Liver (tissue), 9 donors: ENCODE measurements around the gene OXNAD1. TPM values are rescaled to one million over a fixed set of nuclear protein-coding genes. Genes with fewer than 3 reads are reported as not detected.

ENCODE experiments used
- DNase-seq: peaks from one replicate; pipeline ENCODE4 v3.0.0-alpha.2; 2017; ENCODE audit warnings: low spot score
- H3K27ac ChIP-seq, 2 donors: one replicate each; pipeline ENCODE4 v1.7.0; 2013; ENCODE audit warnings: inconsistent platforms in 2 of 2, low read length in 2 of 2, control low read depth in 1 of 2, low read depth in 1 of 2, mild to moderate bottlenecking in 1 of 2
- H3K27me3 ChIP-seq, 4 donors: one replicate each; pipeline versions ENCODE4 v1.6.1 to v1.7.0; 2013; ENCODE audit warnings: low read length in 3 of 4, inconsistent platforms in 1 of 4, mild to moderate bottlenecking in 1 of 4, moderate library complexity in 1 of 4; ENCODE audit not compliant: control insufficient read depth in 4 of 4, insufficient read depth in 4 of 4
- H3K36me3 ChIP-seq, 4 donors: one replicate each; pipeline versions ENCODE4 v1.6.1 to v1.7.0; 2013; ENCODE audit warnings: low read length in 3 of 4, mild to moderate bottlenecking in 3 of 4, low read depth in 1 of 4, moderate library complexity in 1 of 4; ENCODE audit not compliant: control insufficient read depth in 4 of 4, insufficient read depth in 3 of 4
- H3K4me1 ChIP-seq, 4 donors: one replicate each; pipeline versions ENCODE4 v1.6.1 to v1.7.0; 2013; ENCODE audit warnings: low read length in 3 of 4, mild to moderate bottlenecking in 3 of 4, moderate library complexity in 1 of 4; ENCODE audit not compliant: control insufficient read depth in 4 of 4, insufficient read depth in 4 of 4
- H3K4me3 ChIP-seq, 3 donors: one replicate each; pipeline versions ENCODE4 v1.6.1 to v1.7.0; 2013; ENCODE audit warnings: low read length in 3 of 3, control low read depth in 1 of 3, low read depth in 1 of 3, mild to moderate bottlenecking in 1 of 3
- H3K9ac ChIP-seq, 2 donors: one replicate each; pipeline ENCODE4 v1.7.0; 2013; ENCODE audit warnings: low read length in 2 of 2, mild to moderate bottlenecking in 2 of 2, moderate library complexity in 2 of 2, control low read depth in 1 of 2, low read depth in 1 of 2
- H3K9me3 ChIP-seq, 4 donors: one replicate each; pipeline versions ENCODE4 v1.6.1 to v1.7.0; 2013; ENCODE audit warnings: low read length in 3 of 4; ENCODE audit not compliant: control insufficient read depth in 4 of 4
- ATF3 ChIP-seq: IDR thresholded peaks from 2 replicates; pipeline ENCODE4 v1.6.1; 2016; ENCODE audit warnings: antibody characterized with exemption
- EGR1 ChIP-seq, 2 donors: IDR thresholded peaks; 2 replicates each; pipeline ENCODE4 v1.6.1; 2016 to 2018; ENCODE audit warnings: antibody characterized with exemption in 2 of 2, low read depth in 2 of 2
- FOXA1 ChIP-seq: IDR thresholded peaks from 2 replicates; pipeline ENCODE4 v1.6.1; 2016; ENCODE audit warnings: antibody characterized with exemption
- FOXA2 ChIP-seq: IDR thresholded peaks from 2 replicates; pipeline ENCODE4 v1.6.1; 2016; ENCODE audit warnings: antibody characterized with exemption
- GABPA ChIP-seq, 2 donors: IDR thresholded peaks in 1 of 2; conservative IDR thresholded peaks in 1 of 2; 2 replicates each; pipeline ENCODE4 v1.6.1; 2016; ENCODE audit warnings: antibody characterized with exemption in 2 of 2, mild to moderate bottlenecking in 1 of 2, moderate library complexity in 1 of 2
- HNF4A ChIP-seq, 2 donors: conservative IDR thresholded peaks; 2 replicates each; pipeline ENCODE4 v1.6.1; 2016; ENCODE audit warnings: antibody characterized with exemption in 2 of 2, mild to moderate bottlenecking in 2 of 2
- HNF4G ChIP-seq: IDR thresholded peaks from 2 replicates; pipeline ENCODE4 v1.6.1; 2016; ENCODE audit warnings: antibody characterized with exemption
- JUND ChIP-seq, 2 donors: IDR thresholded peaks; 2 replicates each; pipeline ENCODE4 v1.6.1; 2016; ENCODE audit warnings: antibody characterized with exemption in 2 of 2
- MAX ChIP-seq: IDR thresholded peaks from 2 replicates; pipeline ENCODE4 v1.6.1; 2016; ENCODE audit warnings: antibody characterized with exemption
- NR2F2 ChIP-seq: IDR thresholded peaks from 2 replicates; pipeline ENCODE4 v1.6.1; 2016; ENCODE audit warnings: antibody characterized with exemption
- RAD21 ChIP-seq, 2 donors: IDR thresholded peaks; 2 replicates each; pipeline ENCODE4 v1.6.1; 2016; ENCODE audit warnings: antibody characterized with exemption in 2 of 2, mild to moderate bottlenecking in 2 of 2
- REST ChIP-seq: IDR thresholded peaks from 2 replicates; pipeline ENCODE4 v1.6.1; 2016; ENCODE audit warnings: antibody characterized with exemption, mild to moderate bottlenecking
- RXRA ChIP-seq, 2 donors: IDR thresholded peaks; 2 replicates each; pipeline ENCODE4 v1.6.1; 2017 to 2018; ENCODE audit warnings: antibody characterized with exemption in 2 of 2, mild to moderate bottlenecking in 1 of 2
- SP1 ChIP-seq: IDR thresholded peaks from 2 replicates; pipeline ENCODE4 v1.6.1; 2018; ENCODE audit warnings: antibody characterized with exemption, mild to moderate bottlenecking
- TAF1 ChIP-seq: conservative IDR thresholded peaks from 2 replicates; pipeline ENCODE4 v1.6.1; 2016; ENCODE audit warnings: antibody characterized with exemption, mild to moderate bottlenecking
- YY1 ChIP-seq: IDR thresholded peaks from 2 replicates; pipeline ENCODE4 v1.6.1; 2016; ENCODE audit warnings: antibody characterized with exemption, mild to moderate bottlenecking
- WGBS: extraction: QIAGEN DNeasy Blood & Tissue Kit; methylation state at CpG from one replicate; pipeline ENCODE4 v1.1.7; 2013; 5-methylcytosine and 5-hydroxymethylcytosine counted together
- polyA plus RNA-seq, 2 donors: library from polyadenylated mRNA; stranded (reverse) in 1 of 2; unstranded in 1 of 2; fragments of 200-250 nt in 1 of 2; fragments of >200 nt in 1 of 2; fragmentation: Nextera tagmentation in 1 of 2; extraction: Ambion mirVana in 1 of 2; gene quantifications; one replicate each; pipeline versions ENCODE4 v1.2.1 to v1.2.3, GENCODE V29; 2013 to 2015
- total RNA-seq, 2 donors: library from RNA; depleted of rRNA; stranded (reverse); fragments of >200 nt; gene quantifications; one replicate each; pipeline ENCODE4 v1.2.3, GENCODE V29; 2014
- TF ChIP-seq, protein P1 (sequence below): IDR thresholded peaks from 2 replicates; pipeline ENCODE4 v1.6.1; 2016; ENCODE audit warnings: antibody characterized with exemption
- TF ChIP-seq, protein P2 (sequence below): fragments of 150-350 bp; IDR thresholded peaks from 2 replicates; pipeline ENCODE4 v1.5.1; 2017; ENCODE audit warnings: improper control_type of control experiment, low read depth, low read length; ENCODE audit not compliant: missing input control
- donor health status: healthy.
- donor health status: healthy.
- donor health status: healthy.
- donor health status: healthy.
- donor health status: healthy.

Gene OXNAD1
- total and polyA plus RNA-seq, 4 donors = 9.3 to 24.6 (median 14.1) TPM

DNA sequence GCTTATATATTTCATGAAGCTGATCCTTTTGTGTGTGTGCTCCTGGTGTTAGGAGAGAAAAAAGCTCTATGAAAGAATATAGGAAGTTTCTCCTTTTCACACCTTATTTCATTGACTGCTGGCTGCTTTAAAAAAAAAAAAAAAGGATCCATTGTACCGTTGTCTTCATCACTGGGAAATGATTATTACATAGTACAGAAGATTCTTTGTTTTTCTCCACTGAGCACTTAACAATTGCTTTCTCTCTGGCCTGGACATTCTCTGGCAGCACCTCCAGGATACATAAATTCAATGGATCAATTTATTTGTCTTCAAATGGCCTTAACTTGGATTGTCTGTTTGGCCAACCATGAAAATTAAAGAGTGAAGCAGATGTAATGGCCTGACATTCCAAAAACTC is 37.4 kb upstream of the OXNAD1 start:
- H3K9me3 ChIP-seq = no peaks in the 10 kb centered on the region
- H3K36me3 ChIP-seq = no peaks in the 10 kb centered on the region
- DNase-seq = no peak
- no peaks in the 10 kb centered on the region for H3K27me3 ChIP-seq
- H3K4me3 ChIP-seq = no peak overlapping the region
- no peak overlapping the region for H3K27ac ChIP-seq
- TF ChIP-seq NR2F2 (no peak), JUND (IDR thresholded peaks at IDR 0.05) (no peak), HNF4A (conservative IDR thresholded peaks at IDR 0.05) (no peak), TAF1 (no peak), FOXA1 (no peak), REST (no peak), HNF4G (no peak), FOXA2 (no peak), SP1 (no peak), YY1 (no peak)
- TF ChIP-seq, protein P1, sequence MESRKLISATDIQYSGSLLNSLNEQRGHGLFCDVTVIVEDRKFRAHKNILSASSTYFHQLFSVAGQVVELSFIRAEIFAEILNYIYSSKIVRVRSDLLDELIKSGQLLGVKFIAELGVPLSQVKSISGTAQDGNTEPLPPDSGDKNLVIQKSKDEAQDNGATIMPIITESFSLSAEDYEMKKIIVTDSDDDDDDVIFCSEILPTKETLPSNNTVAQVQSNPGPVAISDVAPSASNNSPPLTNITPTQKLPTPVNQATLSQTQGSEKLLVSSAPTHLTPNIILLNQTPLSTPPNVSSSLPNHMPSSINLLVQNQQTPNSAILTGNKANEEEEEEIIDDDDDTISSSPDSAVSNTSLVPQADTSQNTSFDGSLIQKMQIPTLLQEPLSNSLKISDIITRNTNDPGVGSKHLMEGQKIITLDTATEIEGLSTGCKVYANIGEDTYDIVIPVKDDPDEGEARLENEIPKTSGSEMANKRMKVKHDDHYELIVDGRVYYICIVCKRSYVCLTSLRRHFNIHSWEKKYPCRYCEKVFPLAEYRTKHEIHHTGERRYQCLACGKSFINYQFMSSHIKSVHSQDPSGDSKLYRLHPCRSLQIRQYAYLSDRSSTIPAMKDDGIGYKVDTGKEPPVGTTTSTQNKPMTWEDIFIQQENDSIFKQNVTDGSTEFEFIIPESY = no peak
- TF ChIP-seq, protein P2, sequence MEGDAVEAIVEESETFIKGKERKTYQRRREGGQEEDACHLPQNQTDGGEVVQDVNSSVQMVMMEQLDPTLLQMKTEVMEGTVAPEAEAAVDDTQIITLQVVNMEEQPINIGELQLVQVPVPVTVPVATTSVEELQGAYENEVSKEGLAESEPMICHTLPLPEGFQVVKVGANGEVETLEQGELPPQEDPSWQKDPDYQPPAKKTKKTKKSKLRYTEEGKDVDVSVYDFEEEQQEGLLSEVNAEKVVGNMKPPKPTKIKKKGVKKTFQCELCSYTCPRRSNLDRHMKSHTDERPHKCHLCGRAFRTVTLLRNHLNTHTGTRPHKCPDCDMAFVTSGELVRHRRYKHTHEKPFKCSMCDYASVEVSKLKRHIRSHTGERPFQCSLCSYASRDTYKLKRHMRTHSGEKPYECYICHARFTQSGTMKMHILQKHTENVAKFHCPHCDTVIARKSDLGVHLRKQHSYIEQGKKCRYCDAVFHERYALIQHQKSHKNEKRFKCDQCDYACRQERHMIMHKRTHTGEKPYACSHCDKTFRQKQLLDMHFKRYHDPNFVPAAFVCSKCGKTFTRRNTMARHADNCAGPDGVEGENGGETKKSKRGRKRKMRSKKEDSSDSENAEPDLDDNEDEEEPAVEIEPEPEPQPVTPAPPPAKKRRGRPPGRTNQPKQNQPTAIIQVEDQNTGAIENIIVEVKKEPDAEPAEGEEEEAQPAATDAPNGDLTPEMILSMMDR = no peak
- no peaks in the 10 kb centered on the region for H3K4me1 ChIP-seq
- no peak overlapping the region for H3K9ac ChIP-seq
- WGBS = 70% methylated on average over 1 of the region's 1 CpG

DNA sequence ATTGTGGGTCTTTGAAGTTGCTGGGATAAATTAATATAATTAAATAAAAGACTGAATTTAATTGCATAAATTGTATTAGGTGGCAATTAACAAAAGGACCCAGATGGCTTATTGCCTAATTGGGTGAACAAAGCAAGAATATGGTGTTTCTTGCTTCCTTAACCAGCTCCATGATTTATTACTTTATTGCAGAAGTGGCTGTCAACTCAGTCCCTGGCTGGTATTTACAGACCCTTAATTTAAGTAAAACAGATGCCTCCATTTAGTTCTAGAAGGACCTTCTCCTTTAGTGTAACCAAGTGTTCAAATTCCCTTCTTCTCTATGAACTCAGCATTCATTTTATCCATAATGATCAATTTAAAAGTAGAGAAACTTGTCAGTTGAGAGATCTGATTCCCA is 35.3 kb upstream of the OXNAD1 start:
- Histone ChIP-seq H3K36me3 (no peaks in the 10 kb centered on the region), H3K27ac (no peak overlapping the region), H3K9me3 (no peaks in the 10 kb centered on the region), H3K4me3 (no peak overlapping the region), H3K9ac (no peak overlapping the region), H3K27me3 (no peaks in the 10 kb centered on the region), H3K4me1 (no peaks in the 10 kb centered on the region)
- no peak for DNase-seq
- TF ChIP-seq SP1 = no peak
- TF ChIP-seq MAX = no peak
- TF ChIP-seq REST = no peak
- no peak for TF ChIP-seq TAF1
- TF ChIP-seq RXRA (IDR thresholded peaks at IDR 0.05) = no peak
- no peak for TF ChIP-seq EGR1 (IDR thresholded peaks at IDR 0.05; ENCODE audit: low read depth in 2 of 2)
- no peak for TF ChIP-seq FOXA2
- no peak for TF ChIP-seq FOXA1
- no peak for TF ChIP-seq RAD21 (IDR thresholded peaks at IDR 0.05)
- TF ChIP-seq JUND (IDR thresholded peaks at IDR 0.05) = no peak
- no peak for TF ChIP-seq HNF4A (conservative IDR thresholded peaks at IDR 0.05)
- no peak for TF ChIP-seq GABPA (IDR thresholded peaks at IDR 0.05 in 1 of 2, conservative IDR thresholded peaks at IDR 0.05 in 1 of 2)
- TF ChIP-seq, protein P2 = no peak
- TF ChIP-seq ATF3 = no peak
- no peak for TF ChIP-seq HNF4G
